Parathyroid adenoma (tissue), 2 donors: ENCODE results near the gene PGK1.

Source experiments
- H2AFZ ChIP-seq: fragments of 300-600 bp; sonication (generic); one replicate; pipeline ENCODE4 v1.7.0; 2017; ENCODE audit warnings: antibody characterized with exemption, mild to moderate bottlenecking
- H3K27ac ChIP-seq: fragments of 300-600 bp; sonication (generic); one replicate; pipeline ENCODE4 v1.7.0; 2017
- H3K27me3 ChIP-seq: fragments of 300-600 bp; sonication (generic); one replicate; pipeline ENCODE4 v1.7.0; 2017; ENCODE audit warnings: low read length; ENCODE audit not compliant: control insufficient read depth, insufficient read depth
- H3K36me3 ChIP-seq: fragments of 300-600 bp; sonication (generic); one replicate; pipeline ENCODE4 v1.7.0; 2017; ENCODE audit warnings: low read length; ENCODE audit not compliant: control insufficient read depth, insufficient read depth
- H3K4me1 ChIP-seq: fragments of 300-600 bp; sonication (generic); one replicate; pipeline ENCODE4 v1.7.0; 2017; ENCODE audit warnings: control low read depth
- H3K4me2 ChIP-seq: fragments of 300-600 bp; sonication (generic); one replicate; pipeline ENCODE4 v1.7.0; 2017; ENCODE audit warnings: low read length
- H3K4me3 ChIP-seq: fragments of 300-600 bp; sonication (generic); one replicate; pipeline ENCODE4 v1.7.0; 2017; ENCODE audit warnings: low read depth, low read length
- H3K79me2 ChIP-seq: fragments of 300-600 bp; sonication (generic); one replicate; pipeline ENCODE4 v1.7.0; 2017; ENCODE audit warnings: control low read depth
- H3K9ac ChIP-seq: fragments of 300-600 bp; sonication (generic); one replicate; pipeline ENCODE4 v1.7.0; 2017; ENCODE audit warnings: mild to moderate bottlenecking
- H3K9me3 ChIP-seq: fragments of 300-600 bp; sonication (generic); one replicate; pipeline ENCODE4 v1.7.0; 2017; ENCODE audit warnings: low read length; ENCODE audit not compliant: control insufficient read depth
- CTCF ChIP-seq: fragments of 300-600 bp; sonication (generic); IDR thresholded peaks from one replicate; pipeline ENCODE4 v1.7.0; 2017; ENCODE audit warnings: antibody characterized with exemption, mild to moderate bottlenecking
- donor health status: primary hyperparathyroidism.

The PGK1 gene

DNA sequence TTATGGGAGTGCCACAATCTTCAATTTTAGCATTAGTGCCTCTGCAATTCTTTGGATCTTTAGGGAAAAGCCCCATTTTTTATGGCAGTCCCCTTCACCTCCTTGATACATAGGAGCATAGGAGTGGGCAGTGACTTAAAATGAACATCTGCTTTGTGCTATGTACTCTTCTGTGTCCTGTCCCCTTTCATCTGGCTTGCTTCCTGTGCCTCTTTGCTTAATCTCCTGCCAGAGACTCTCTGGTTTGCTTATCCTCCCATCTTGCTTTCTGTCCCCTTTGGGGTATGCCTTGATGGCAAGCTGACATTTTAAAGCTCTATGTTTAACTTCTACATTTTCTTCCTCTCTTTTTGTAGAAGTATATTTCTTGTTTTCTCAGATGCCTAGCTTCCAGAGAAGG lies 12.3 kb downstream of the PGK1 start:
- H3K27ac ChIP-seq: no peak overlapping the region

DNA sequence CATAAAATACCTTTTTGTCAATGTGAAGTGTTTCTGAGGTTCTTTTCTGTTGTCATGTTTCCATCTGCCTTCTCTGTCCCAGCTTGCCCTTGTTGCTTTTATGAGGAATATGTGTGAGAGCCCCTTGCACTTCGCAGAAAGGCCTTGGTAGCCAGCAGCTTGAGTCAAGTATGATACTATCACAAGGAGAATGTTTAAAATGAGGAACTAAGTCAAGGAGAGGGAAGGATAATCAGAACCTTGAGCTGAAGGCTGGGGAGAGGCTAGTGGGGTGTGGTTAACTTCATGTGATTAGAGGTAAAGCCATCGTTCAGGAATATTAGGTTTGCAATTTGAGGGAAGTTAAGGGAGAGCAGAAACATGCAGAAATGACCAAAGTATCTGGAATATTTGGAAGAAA lies 12.7 kb downstream of the PGK1 start:
- Histone ChIP-seq H3K9ac (no peak overlapping the region), H3K9me3 (no peaks in the 10 kb centered on the region), H2AFZ (no peak overlapping the region), H3K4me3 (no peak overlapping the region), H3K36me3 (no peaks in the 10 kb centered on the region), H3K27ac (no peak overlapping the region), H3K4me1 (no peaks in the 10 kb centered on the region), H3K4me2 (no peak overlapping the region), H3K27me3 (no peaks in the 10 kb centered on the region), H3K79me2 (peaks cover 2% of the 10 kb centered on the region)
- no peak for TF ChIP-seq CTCF

More for the DNA sequence above, 12.3 kb downstream of the PGK1 start:
- H3K9ac ChIP-seq: no peak overlapping the region
- no peak for TF ChIP-seq CTCF
- H3K9me3 ChIP-seq: no peaks in the 10 kb centered on the region
- H2AFZ ChIP-seq: no peak overlapping the region
- no peaks in the 10 kb centered on the region for H3K36me3 ChIP-seq
- H3K27me3 ChIP-seq: no peaks in the 10 kb centered on the region
- peaks cover 2% of the 10 kb centered on the region for H3K79me2 ChIP-seq
- H3K4me1 ChIP-seq: no peaks in the 10 kb centered on the region
- no peak overlapping the region for H3K4me2 ChIP-seq
- H3K4me3 ChIP-seq: no peak overlapping the region

GRCh38 chrX:78118628-78119027 lies 14.6 kb downstream of the PGK1 start:
- Histone ChIP-seq H3K9ac (no peak overlapping the region), H3K4me1 (no peaks in the 10 kb centered on the region), H3K9me3 (no peaks in the 10 kb centered on the region), H3K4me3 (no peak overlapping the region), H3K27ac (no peak overlapping the region), H2AFZ (no peak overlapping the region), H3K4me2 (no peak overlapping the region), H3K36me3 (no peaks in the 10 kb centered on the region), H3K79me2 (peaks cover under 1% of the 10 kb centered on the region), H3K27me3 (no peaks in the 10 kb centered on the region)
- no peak for TF ChIP-seq CTCF

GRCh38 chrX:78119521-78120227 lies 15.6 kb downstream of the PGK1 start:
- no peak overlapping the region for H3K4me3 ChIP-seq
- H3K9me3 ChIP-seq: no peaks in the 10 kb centered on the region
- H3K27ac ChIP-seq: no peak overlapping the region
- H3K4me2 ChIP-seq: no peak overlapping the region
- H3K4me1 ChIP-seq: no peaks in the 10 kb centered on the region
- H3K79me2 ChIP-seq: no peaks in the 10 kb centered on the region
- no peaks in the 10 kb centered on the region for H3K36me3 ChIP-seq
- H2AFZ ChIP-seq: no peak overlapping the region
- peak; percentile 20 for TF ChIP-seq CTCF
- H3K9ac ChIP-seq: no peak overlapping the region
- no peaks in the 10 kb centered on the region for H3K27me3 ChIP-seq

DNA sequence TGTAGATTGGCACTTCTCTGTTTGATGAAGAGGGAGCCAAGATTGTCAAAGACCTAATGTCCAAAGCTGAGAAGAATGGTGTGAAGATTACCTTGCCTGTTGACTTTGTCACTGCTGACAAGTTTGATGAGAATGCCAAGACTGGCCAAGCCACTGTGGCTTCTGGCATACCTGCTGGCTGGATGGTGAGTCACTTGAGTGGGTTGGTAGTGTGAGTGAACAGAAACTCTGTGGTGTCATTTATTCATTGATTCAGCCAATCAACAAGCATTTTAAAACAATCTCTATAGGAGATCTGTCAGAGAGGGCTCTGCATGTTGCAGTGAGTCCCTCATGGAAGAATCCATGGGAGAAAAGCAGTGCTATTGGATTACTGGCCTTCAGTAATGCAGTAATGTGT lies 19.1 kb downstream of the PGK1 start:
- Histone ChIP-seq H3K4me2 (no peak overlapping the region), H3K4me1 (no peaks in the 10 kb centered on the region), H3K4me3 (no peak overlapping the region), H3K9ac (no peak overlapping the region), H2AFZ (no peak overlapping the region), H3K36me3 (no peaks in the 10 kb centered on the region), H3K79me2 (no peaks in the 10 kb centered on the region), H3K27me3 (no peaks in the 10 kb centered on the region), H3K27ac (no peak overlapping the region), H3K9me3 (no peaks in the 10 kb centered on the region)
- TF ChIP-seq CTCF: no peak
